Tibial nerve (tissue), 4 donors: ENCODE data around the gene BAHCC1.

Source experiments
- CTCF ChIP-seq, 5 experiments: fragments of 200-600 bp in 3 of 5; fragments of 450-650 bp in 2 of 5; sonication (generic) in 3 of 5; IDR thresholded peaks; one replicate each; pipeline ENCODE4 v1.5.1; 2016 to 2019; ENCODE audit warnings: antibody characterized with exemption in 5 of 5, mild to moderate bottlenecking in 3 of 5, moderate library complexity in 2 of 5
- EP300 ChIP-seq, 2 donors: sonication (generic); formaldehyde crosslinking; IDR thresholded peaks; one replicate each; pipeline ENCODE4 v1.6.1; 2017; ENCODE audit warnings: antibody characterized with exemption in 2 of 2, mild to moderate bottlenecking in 1 of 2
- POLR2A ChIP-seq, 2 donors: fragments of 450-650 bp; IDR thresholded peaks; one replicate each; pipeline ENCODE4 v1.6.1; 2017; ENCODE audit warnings: antibody characterized with exemption in 2 of 2, mild to moderate bottlenecking in 2 of 2, moderate library complexity in 2 of 2

- no peak for TF ChIP-seq POLR2A (IDR thresholded peaks at IDR 0.05)
- no peak for TF ChIP-seq CTCF (IDR thresholded peaks at IDR 0.05)
- TF ChIP-seq EP300 (IDR thresholded peaks at IDR 0.05) = no peak
These were observed 10.3 kb upstream of the BAHCC1 start for GRCh38 chr17:81384929-81385319.
